IPS-18a (cell line): Measurements from ENCODE around the gene ASTN2.
"Not testable (repeated sequence)": the region's sequence is repeated elsewhere in the genome, so short reads cannot be mapped to it uniquely, and the experiment has no call there.

Experiments used
- H3K27ac ChIP-seq: one replicate; pipeline ENCODE4 v1.5.1; 2013; ENCODE audit warnings: low read length
- H3K27me3 ChIP-seq: one replicate; pipeline ENCODE4 v1.6.1; 2013; ENCODE audit warnings: mild to moderate bottlenecking, low read length; ENCODE audit not compliant: control insufficient read depth, insufficient read depth
- H3K36me3 ChIP-seq: one replicate; pipeline ENCODE4 v1.6.1; 2013; ENCODE audit warnings: low read depth, low read length; ENCODE audit not compliant: control insufficient read depth
- H3K4me1 ChIP-seq: one replicate; pipeline ENCODE4 v1.6.1; 2013; ENCODE audit warnings: low read depth, low read length; ENCODE audit not compliant: control insufficient read depth
- H3K4me3 ChIP-seq: one replicate; pipeline ENCODE4 v1.5.1; 2013; ENCODE audit warnings: low read length
- H3K9ac ChIP-seq: one replicate; pipeline ENCODE4 v1.6.1; 2013; ENCODE audit warnings: mild to moderate bottlenecking, low read length, moderate library complexity
- H3K9me3 ChIP-seq: one replicate; pipeline ENCODE4 v1.6.1; 2013; ENCODE audit warnings: low read depth, low read length; ENCODE audit not compliant: control insufficient read depth

ASTN2 gene

GRCh38 chr9:116467740-116468351 lies 947.0 kb downstream of the ASTN2 start:
- Histone ChIP-seq H3K9me3 (no peaks in the 10 kb centered on the region), H3K4me1 (peaks cover 25% of the 10 kb centered on the region), H3K27ac (no peak overlapping the region), H3K4me3 (no peak overlapping the region), H3K36me3 (no peaks in the 10 kb centered on the region), H3K27me3 (no peaks in the 10 kb centered on the region), H3K9ac (no peak overlapping the region)

- Histone ChIP-seq H3K4me1 (peaks cover 17% of the 10 kb centered on the region), H3K27me3 (no peaks in the 10 kb centered on the region), H3K9ac (no peak overlapping the region), H3K4me3 (no peak overlapping the region), H3K36me3 (no peaks in the 10 kb centered on the region), H3K27ac (no peak overlapping the region), H3K9me3 (no peaks in the 10 kb centered on the region)
Observed at GRCh38 chr9:116466271-116467235, 948.3 kb downstream of the ASTN2 start.

GRCh38 chr9:116465576-116466270 lies 949.1 kb downstream of the ASTN2 start:
- Histone ChIP-seq H3K27me3 (no peaks in the 10 kb centered on the region), H3K36me3 (no peaks in the 10 kb centered on the region), H3K4me3 (no peak overlapping the region), H3K9me3 (no peaks in the 10 kb centered on the region), H3K27ac (no peak overlapping the region), H3K9ac (no peak overlapping the region), H3K4me1 (peaks cover 11% of the 10 kb centered on the region)

- Histone ChIP-seq H3K27me3 (no peaks in the 10 kb centered on the region), H3K9ac (no peak overlapping the region), H3K36me3 (no peaks in the 10 kb centered on the region), H3K4me3 (no peak overlapping the region), H3K9me3 (no peaks in the 10 kb centered on the region), H3K27ac (no peak overlapping the region), H3K4me1 (peaks cover 5% of the 10 kb centered on the region)
Observed at GRCh38 chr9:116464987-116465571, 949.8 kb downstream of the ASTN2 start.

DNA sequence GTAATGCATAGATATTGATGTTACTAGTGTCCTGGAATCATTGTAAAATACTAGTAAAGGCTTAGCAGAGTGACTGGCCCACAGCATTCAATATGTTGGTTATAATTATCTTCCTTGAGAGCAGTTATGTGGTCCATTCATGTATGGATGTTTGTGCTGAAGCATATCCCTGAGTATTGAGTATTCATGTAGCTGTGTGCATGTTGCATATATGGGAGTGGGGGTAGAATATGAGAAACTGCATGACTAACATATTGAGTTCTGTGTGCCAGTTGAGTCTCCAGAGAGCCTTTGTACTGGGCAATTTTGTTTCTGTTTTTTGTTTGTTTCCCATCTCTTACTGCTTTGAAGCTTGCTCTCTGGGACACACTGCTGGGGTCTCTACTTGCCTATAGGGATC lies 950.4 kb downstream of the ASTN2 start:
- no peaks in the 10 kb centered on the region for H3K36me3 ChIP-seq

GRCh38 chr9:116461632-116462031 lies 953.2 kb downstream of the ASTN2 start:
- no peaks in the 10 kb centered on the region for H3K27me3 ChIP-seq
- no peak overlapping the region for H3K4me3 ChIP-seq
- no peaks in the 10 kb centered on the region for H3K36me3 ChIP-seq
- no peak overlapping the region for H3K27ac ChIP-seq
- no peak overlapping the region for H3K9ac ChIP-seq
- H3K4me1 ChIP-seq: no peaks in the 10 kb centered on the region
- H3K9me3 ChIP-seq: peaks cover 9% of the 10 kb centered on the region

More for the DNA sequence above, 950.4 kb downstream of the ASTN2 start:
- Histone ChIP-seq H3K4me3 (no peak overlapping the region), H3K9me3 (no peaks in the 10 kb centered on the region), H3K27me3 (no peaks in the 10 kb centered on the region), H3K9ac (no peak overlapping the region), H3K4me1 (peaks cover 1% of the 10 kb centered on the region), H3K27ac (no peak overlapping the region)

DNA sequence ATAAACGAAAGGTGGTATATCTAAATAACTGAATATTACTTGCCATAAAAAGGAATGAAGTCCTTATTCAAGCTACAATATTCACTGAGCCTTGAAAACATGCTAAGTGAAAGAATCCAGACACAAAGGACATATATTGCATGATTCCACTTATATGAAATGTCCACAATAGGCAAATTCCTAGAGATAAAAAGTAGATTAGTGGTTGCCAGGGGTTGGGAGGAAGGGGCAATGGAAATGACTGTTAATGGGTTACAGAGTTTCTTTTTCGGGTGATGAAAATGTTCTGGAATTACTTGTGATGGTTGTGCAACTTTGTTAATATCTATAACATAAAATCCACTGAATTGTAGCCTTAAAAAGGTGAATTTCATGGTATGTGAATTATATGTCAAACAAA lies 954.8 kb downstream of the ASTN2 start:
- Histone ChIP-seq H3K36me3 (no peaks in the 10 kb centered on the region), H3K27ac (no peak overlapping the region), H3K4me3 (no peak overlapping the region), H3K9me3 (peaks cover 16% of the 10 kb centered on the region), H3K4me1 (no peaks in the 10 kb centered on the region), H3K27me3 (no peaks in the 10 kb centered on the region), H3K9ac (no peak overlapping the region)

DNA sequence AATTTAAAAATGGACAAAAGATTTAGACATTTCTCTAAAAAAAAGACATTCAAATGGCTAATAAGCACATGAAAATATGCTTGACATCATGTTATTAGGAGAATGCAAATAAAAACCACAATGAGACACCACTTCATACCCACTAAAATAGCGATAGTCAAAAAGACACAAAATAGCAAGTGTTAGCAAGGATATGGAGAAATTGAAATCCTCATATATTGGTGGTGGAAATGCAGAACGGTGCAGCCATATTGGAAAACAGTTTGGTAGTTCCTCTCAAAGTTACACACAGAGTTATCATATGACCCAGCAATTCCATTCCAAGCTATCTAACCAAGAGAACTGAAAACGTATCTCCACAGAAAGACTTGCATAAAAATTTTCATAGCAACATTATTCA lies 955.3 kb downstream of the ASTN2 start:
- H3K4me1 ChIP-seq: no peaks in the 10 kb centered on the region
- no peak overlapping the region for H3K27ac ChIP-seq
- no peak overlapping the region for H3K9ac ChIP-seq
- peaks cover 16% of the 10 kb centered on the region for H3K9me3 ChIP-seq
- no peaks in the 10 kb centered on the region for H3K27me3 ChIP-seq
- no peak overlapping the region for H3K4me3 ChIP-seq
- H3K36me3 ChIP-seq: no peaks in the 10 kb centered on the region

- Histone ChIP-seq H3K9ac (no peak overlapping the region), H3K4me1 (peaks cover 4% of the 10 kb centered on the region), H3K36me3 (no peaks in the 10 kb centered on the region), H3K27ac (no peak overlapping the region), H3K4me3 (no peak overlapping the region), H3K27me3 (no peaks in the 10 kb centered on the region), H3K9me3 (peaks cover 16% of the 10 kb centered on the region)
Observed at GRCh38 chr9:116456490-116457088, 958.3 kb downstream of the ASTN2 start.

DNA sequence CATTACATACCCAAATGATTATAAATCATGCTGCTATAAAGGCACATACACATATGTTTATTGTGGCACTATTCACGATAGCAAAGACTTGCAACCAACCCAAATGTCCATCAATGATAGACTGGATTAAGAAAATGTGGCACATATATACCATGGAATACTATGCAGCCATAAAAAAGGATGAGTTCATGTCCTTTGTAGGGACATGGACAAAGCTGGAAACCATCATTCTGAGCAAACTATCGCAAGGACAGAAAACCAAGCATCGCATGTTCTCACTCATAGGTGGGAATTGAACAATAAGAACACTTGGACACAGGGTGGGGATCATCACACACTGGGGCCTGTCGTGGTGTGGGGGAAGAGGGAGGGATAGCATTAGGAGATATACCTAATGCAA lies 960.3 kb downstream of the ASTN2 start:
- not testable (repeated sequence) for H3K27me3 ChIP-seq, H3K4me3 ChIP-seq, H3K4me1 ChIP-seq, H3K9ac ChIP-seq, H3K27ac ChIP-seq, H3K36me3 ChIP-seq
- H3K9me3 ChIP-seq: peaks cover 16% of the 10 kb centered on the region

GRCh38 chr9:116453785-116454184 lies 961.1 kb downstream of the ASTN2 start:
- Histone ChIP-seq H3K27ac (no peak overlapping the region), H3K9ac (no peak overlapping the region), H3K27me3 (no peaks in the 10 kb centered on the region)

More at GRCh38 chr9:116453785-116454184, 961.1 kb downstream of the ASTN2 start:
- no peak overlapping the region for H3K4me3 ChIP-seq
- H3K36me3 ChIP-seq: no peaks in the 10 kb centered on the region
- H3K4me1 ChIP-seq: peaks cover 5% of the 10 kb centered on the region
- peaks cover 16% of the 10 kb centered on the region for H3K9me3 ChIP-seq
